Skeletal muscle satellite cell (primary cell): ENCODE results near the gene MRE11.
"Not testable (repeated sequence)": the region's sequence is repeated elsewhere in the genome, so short reads cannot be mapped to it uniquely, and the experiment has no call there.

Experiments used
- H3K27me3 ChIP-seq: 2 replicates; pipeline ENCODE4 v1.7.0; 2013; ENCODE audit warnings: low read length; ENCODE audit not compliant: control insufficient read depth, insufficient read depth
- H3K36me3 ChIP-seq: 2 replicates; pipeline ENCODE4 v1.7.0; 2013; ENCODE audit warnings: mild to moderate bottlenecking, control low read depth, low read length; ENCODE audit not compliant: insufficient read depth
- H3K4me1 ChIP-seq: 2 replicates; pipeline ENCODE4 v1.7.0; 2013; ENCODE audit warnings: low read length; ENCODE audit not compliant: control insufficient read depth, insufficient read depth
- H3K4me2 ChIP-seq: 2 replicates; pipeline ENCODE4 v1.7.0; 2013; ENCODE audit warnings: mild to moderate bottlenecking, low read length
- H3K4me3 ChIP-seq: 2 replicates; pipeline ENCODE4 v1.7.0; 2013; ENCODE audit warnings: low read length
- H3K9ac ChIP-seq: 2 replicates; pipeline ENCODE4 v1.7.0; 2013; ENCODE audit warnings: mild to moderate bottlenecking, low read depth, low read length, moderate library complexity
- H3K9me3 ChIP-seq: replicated peaks from 2 replicates; pipeline ENCODE4 v1.7.0; 2013; ENCODE audit warnings: mild to moderate bottlenecking, control low read depth, low read length

The MRE11 gene

DNA sequence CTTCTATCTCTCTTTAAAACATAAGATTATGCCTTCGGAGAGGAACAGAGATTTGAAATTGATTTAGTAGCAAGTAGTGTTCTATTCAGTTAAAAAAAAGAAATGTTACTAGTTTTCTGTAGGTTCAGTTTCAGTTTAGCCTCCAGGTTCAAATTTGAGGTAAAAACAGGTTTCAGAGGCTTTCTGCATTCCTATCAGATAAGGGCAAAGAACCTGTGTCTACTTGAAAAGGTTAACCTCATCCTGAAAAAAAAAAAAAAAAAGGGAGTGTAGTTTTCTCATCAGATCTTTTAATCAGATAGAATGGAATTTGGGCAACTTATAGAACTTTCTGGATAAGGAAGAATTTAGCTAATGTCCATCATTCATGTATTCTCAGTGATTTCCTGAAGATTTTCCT, 30.7 kb upstream of the MRE11 start:
- Histone ChIP-seq H3K4me3 (no peak overlapping the region), H3K27me3 (no peaks in the 10 kb centered on the region), H3K36me3 (no peaks in the 10 kb centered on the region), H3K9me3 (no peaks in the 10 kb centered on the region), H3K4me1 (peaks cover 26% of the 10 kb centered on the region), H3K4me2 (no peak overlapping the region), H3K9ac (no peak overlapping the region)

DNA sequence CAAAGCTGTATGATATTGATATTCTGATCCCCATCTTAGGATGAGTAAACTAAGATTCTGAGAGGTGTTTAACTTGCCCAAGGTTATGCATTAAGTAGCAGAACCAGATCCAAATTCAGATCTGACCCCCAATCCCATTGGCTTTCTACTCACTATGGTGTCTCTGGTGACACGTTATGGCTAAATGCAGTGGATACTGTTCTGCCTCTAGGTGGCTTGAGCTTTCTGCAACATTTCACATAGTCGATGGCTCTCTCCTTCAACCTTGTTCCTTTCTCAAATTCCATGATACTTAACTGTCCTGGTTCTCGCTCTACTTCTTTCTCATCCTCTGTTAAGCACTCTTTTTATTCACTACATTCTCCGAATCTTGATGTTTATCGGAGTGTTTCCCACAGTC, 28.0 kb upstream of the MRE11 start:
- H3K4me1 ChIP-seq = peaks cover 15% of the 10 kb centered on the region
- H3K4me2 ChIP-seq = no peak overlapping the region
- H3K4me3 ChIP-seq = no peak overlapping the region
- H3K27me3 ChIP-seq = no peaks in the 10 kb centered on the region
- no peaks in the 10 kb centered on the region for H3K36me3 ChIP-seq
- no peaks in the 10 kb centered on the region for H3K9me3 ChIP-seq
- H3K9ac ChIP-seq = no peak overlapping the region

DNA sequence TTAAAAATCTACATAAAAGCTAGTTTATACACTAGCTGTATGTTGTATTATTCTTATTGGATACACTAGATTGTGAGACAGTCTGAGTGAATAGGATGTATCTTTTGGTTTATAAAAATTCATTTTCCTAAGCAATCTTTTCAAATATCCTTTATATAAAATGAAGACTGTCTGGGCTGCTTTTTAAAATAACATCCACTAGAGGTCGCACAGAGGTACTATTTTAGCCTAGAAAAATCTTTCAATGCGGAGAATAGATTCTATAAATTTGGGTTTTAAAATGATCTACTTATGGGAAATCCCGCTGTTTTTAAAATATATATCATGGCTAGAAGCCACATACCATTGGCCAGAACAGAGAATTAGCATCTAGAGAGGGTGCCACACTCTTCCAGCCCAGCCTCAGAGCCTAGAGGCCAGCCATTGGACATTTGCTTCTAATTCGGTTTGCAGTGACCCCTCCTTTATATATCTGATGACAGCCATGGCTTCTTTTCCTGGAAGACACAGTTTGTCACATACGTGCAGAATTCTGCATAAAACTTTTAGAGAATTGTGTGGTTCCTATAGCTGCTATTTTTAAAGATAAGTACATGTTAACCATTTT, 25.9 kb upstream of the MRE11 start:
- Histone ChIP-seq H3K4me2 (no peak overlapping the region), H3K4me3 (no peak overlapping the region), H3K27me3 (no peaks in the 10 kb centered on the region), H3K9me3 (no peaks in the 10 kb centered on the region), H3K36me3 (no peaks in the 10 kb centered on the region), H3K4me1 (peaks cover 3% of the 10 kb centered on the region), H3K9ac (no peak overlapping the region)

- Histone ChIP-seq H3K36me3 (no peaks in the 10 kb centered on the region), H3K27me3 (no peaks in the 10 kb centered on the region), H3K9me3 (no peaks in the 10 kb centered on the region), H3K4me2 (no peak overlapping the region), H3K4me3 (no peak overlapping the region), H3K9ac (no peak overlapping the region), H3K4me1 (peaks cover 3% of the 10 kb centered on the region)
Measured at GRCh38 chr11:94518300-94518699, 24.7 kb upstream of the MRE11 start.

GRCh38 chr11:94516725-94517124, 23.1 kb upstream of the MRE11 start:
- H3K4me1 ChIP-seq = peaks cover 14% of the 10 kb centered on the region
- no peak overlapping the region for H3K9ac ChIP-seq
- H3K4me3 ChIP-seq = no peak overlapping the region
- no peak overlapping the region for H3K4me2 ChIP-seq
- H3K36me3 ChIP-seq = no peaks in the 10 kb centered on the region
- no peaks in the 10 kb centered on the region for H3K9me3 ChIP-seq
- H3K27me3 ChIP-seq = no peaks in the 10 kb centered on the region

DNA sequence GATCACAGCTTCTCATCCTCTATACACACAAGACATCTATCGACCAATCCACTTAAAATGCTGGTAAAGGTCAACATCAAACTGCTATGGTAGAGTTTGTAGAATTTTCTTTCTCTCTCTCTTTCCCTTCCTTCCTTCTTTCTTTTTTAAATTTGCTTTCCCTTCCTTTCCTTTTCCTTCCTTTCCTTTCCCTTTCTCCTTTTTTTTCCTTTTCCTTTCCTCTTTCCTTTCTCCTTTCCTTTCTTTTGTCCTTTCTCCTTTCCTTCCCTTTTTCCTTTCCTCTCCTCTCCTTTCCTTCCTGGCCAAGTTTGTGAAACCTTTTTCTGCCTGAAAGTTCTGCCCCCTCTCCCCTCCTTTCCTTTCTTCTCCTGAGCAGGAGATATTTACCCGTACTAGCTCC, 21.8 kb upstream of the MRE11 start:
- Histone ChIP-seq H3K9me3 (no peaks in the 10 kb centered on the region), H3K4me1 (peaks cover 14% of the 10 kb centered on the region), H3K36me3 (no peaks in the 10 kb centered on the region), H3K4me3 (no peak overlapping the region), H3K9ac (no peak overlapping the region), H3K27me3 (no peaks in the 10 kb centered on the region), H3K4me2 (no peak overlapping the region)

- no peak overlapping the region for H3K9ac ChIP-seq
- H3K27me3 ChIP-seq = no peaks in the 10 kb centered on the region
- no peaks in the 10 kb centered on the region for H3K9me3 ChIP-seq
- H3K4me1 ChIP-seq = peaks cover 10% of the 10 kb centered on the region
- no peak overlapping the region for H3K4me3 ChIP-seq
- peak overlapping the region; percentile 92 for H3K4me2 ChIP-seq
- H3K36me3 ChIP-seq = no peaks in the 10 kb centered on the region
Measured at GRCh38 chr11:94513091-94513490, 19.4 kb upstream of the MRE11 start.

GRCh38 chr11:94511932-94512781, 18.5 kb upstream of the MRE11 start, which contains the start of gene C11orf97:
TSS of gene C11orf97 (plus strand) at chr11:94512461. CDS start at chr11:94512529, 68 bp downstream.
- H3K9me3 ChIP-seq = no peaks in the 10 kb centered on the region
- H3K4me1 ChIP-seq = peaks cover 10% of the 10 kb centered on the region
- no peaks in the 10 kb centered on the region for H3K36me3 ChIP-seq
- peak within 1 kb of the TSS; percentile 92 for H3K4me2 ChIP-seq
- H3K4me3 ChIP-seq = peak within 1 kb of the TSS; percentile 72
- no peaks in the 10 kb centered on the region for H3K27me3 ChIP-seq
- peak within 1 kb of the TSS; percentile 32 for H3K9ac ChIP-seq

GRCh38 chr11:94507485-94507884, 13.8 kb upstream of the MRE11 start:
- Histone ChIP-seq H3K9ac (no peak overlapping the region), H3K4me2 (no peak overlapping the region), H3K27me3 (no peaks in the 10 kb centered on the region), H3K4me3 (no peak overlapping the region), H3K36me3 (no peaks in the 10 kb centered on the region), H3K9me3 (no peaks in the 10 kb centered on the region), H3K4me1 (peaks cover 5% of the 10 kb centered on the region)

DNA sequence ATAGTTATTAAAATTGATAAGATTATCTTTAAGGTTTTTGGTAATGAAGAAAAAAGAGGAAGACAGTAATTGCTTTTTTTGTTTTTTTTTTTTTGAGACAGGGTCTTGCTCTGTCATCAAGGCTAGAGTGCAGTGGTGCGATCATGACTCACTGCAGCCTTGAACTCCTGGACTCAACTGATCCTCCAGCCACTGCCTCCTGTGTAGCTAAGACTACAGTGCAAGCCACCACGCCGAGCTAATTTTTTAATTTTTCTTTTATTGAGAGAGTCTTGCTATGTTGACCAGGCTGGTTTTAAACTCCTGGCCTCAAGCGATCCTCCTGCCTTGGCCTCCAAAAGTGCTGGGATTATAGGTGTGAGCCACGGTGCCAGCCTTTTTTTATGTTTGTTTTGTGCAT, 12.9 kb upstream of the MRE11 start:
- not testable (repeated sequence) for H3K4me2 ChIP-seq, H3K27me3 ChIP-seq, H3K4me3 ChIP-seq, H3K9me3 ChIP-seq, H3K36me3 ChIP-seq, H3K4me1 ChIP-seq, H3K9ac ChIP-seq

GRCh38 chr11:94504689-94505293, 11.1 kb upstream of the MRE11 start:
- no peak overlapping the region for H3K4me3 ChIP-seq
- H3K27me3 ChIP-seq = no peaks in the 10 kb centered on the region
- H3K9ac ChIP-seq = no peak overlapping the region
- H3K4me2 ChIP-seq = no peak overlapping the region
- no peaks in the 10 kb centered on the region for H3K4me1 ChIP-seq
- peaks cover 4% of the 10 kb centered on the region for H3K36me3 ChIP-seq
- H3K9me3 ChIP-seq = no peaks in the 10 kb centered on the region
